ENCODE results near the gene NRXN2.
A peak's percentile ranks its signal among the peaks of the same experiment; 100 is the strongest.

DNA sequence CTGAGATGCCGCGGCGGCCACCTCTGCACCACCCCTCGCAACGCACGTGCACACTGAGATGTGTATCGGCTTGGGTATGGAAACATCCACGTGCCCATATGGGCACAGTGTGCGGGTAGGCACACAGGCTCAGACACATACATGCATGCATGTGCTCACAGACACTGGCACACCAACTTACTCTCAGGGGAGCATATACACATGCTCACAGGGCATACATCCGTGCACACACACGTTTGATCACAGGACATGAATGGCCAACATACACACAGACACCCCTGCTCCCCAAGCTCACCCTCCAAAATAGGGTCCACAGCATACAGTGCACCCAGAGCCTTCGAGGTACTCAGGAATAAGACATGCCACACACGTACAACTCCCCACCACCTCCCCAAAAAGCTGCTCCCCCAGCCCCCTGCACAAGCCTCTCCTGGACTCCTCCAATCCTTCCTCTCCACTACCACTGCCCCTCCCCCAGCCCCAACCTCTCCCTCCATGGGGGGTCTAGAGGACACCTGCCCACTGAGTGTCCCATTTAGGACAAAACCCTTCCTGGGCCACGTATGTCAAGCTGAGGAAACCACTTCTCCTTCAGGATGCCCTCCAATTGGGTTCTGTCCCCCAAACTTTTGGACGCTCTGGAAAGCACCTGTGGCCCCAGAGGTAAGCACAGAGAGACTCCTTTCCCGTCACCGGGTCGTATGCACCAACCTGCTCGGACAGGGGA, 78.9 kb downstream of the NRXN2 start:
- TF ChIP-seq, protein P1, sequence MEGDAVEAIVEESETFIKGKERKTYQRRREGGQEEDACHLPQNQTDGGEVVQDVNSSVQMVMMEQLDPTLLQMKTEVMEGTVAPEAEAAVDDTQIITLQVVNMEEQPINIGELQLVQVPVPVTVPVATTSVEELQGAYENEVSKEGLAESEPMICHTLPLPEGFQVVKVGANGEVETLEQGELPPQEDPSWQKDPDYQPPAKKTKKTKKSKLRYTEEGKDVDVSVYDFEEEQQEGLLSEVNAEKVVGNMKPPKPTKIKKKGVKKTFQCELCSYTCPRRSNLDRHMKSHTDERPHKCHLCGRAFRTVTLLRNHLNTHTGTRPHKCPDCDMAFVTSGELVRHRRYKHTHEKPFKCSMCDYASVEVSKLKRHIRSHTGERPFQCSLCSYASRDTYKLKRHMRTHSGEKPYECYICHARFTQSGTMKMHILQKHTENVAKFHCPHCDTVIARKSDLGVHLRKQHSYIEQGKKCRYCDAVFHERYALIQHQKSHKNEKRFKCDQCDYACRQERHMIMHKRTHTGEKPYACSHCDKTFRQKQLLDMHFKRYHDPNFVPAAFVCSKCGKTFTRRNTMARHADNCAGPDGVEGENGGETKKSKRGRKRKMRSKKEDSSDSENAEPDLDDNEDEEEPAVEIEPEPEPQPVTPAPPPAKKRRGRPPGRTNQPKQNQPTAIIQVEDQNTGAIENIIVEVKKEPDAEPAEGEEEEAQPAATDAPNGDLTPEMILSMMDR (IDR thresholded peaks at IDR 0.05; ENCODE audit: extremely low read depth in 1 of 2, insufficient read depth in 1 of 2, low read depth in 1 of 2, low read length in 2 of 2) = no peak
- TF ChIP-seq, protein P2, sequence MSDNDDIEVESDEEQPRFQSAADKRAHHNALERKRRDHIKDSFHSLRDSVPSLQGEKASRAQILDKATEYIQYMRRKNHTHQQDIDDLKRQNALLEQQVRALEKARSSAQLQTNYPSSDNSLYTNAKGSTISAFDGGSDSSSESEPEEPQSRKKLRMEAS (IDR thresholded peaks at IDR 0.05; ENCODE audit: insufficient read depth, insufficient read length) = no peak
- no peak for TF ChIP-seq POLR2A (IDR thresholded peaks at IDR 0.05; ENCODE audit: low read depth, low read length)
- TF ChIP-seq EZH2 (IDR thresholded peaks at IDR 0.05; ENCODE audit: borderline replicate concordance, low read depth, low read length, severe bottlenecking) = peak; percentile 63
- no peak for TF ChIP-seq POLR2AphosphoS5 (IDR thresholded peaks at IDR 0.05; ENCODE audit: insufficient read depth, low read depth, low read length)

Data from endothelial cell of umbilical vein (primary cell).